Progenitor cell of endocrine pancreas (in vitro differentiated cells): ENCODE measurements around the gene UBC. TPM values are rescaled to one million over a fixed set of nuclear protein-coding genes. Genes with fewer than 3 reads are reported as not detected.

Experiments
- DNase-seq: peaks from one replicate; pipeline ENCODE4 v3.0.0; 2021; ENCODE audit warnings: low spot score; ENCODE audit not compliant: unreplicated experiment
- H3K27ac Mint-ChIP-seq: 2 replicates; pipeline ENCODE4 v1.8.0; 2021; ENCODE audit warnings: mild to moderate bottlenecking, moderate library complexity, mixed read lengths
- H3K27me3 Mint-ChIP-seq: 2 replicates; pipeline ENCODE4 v1.8.0; 2021; ENCODE audit warnings: mixed read lengths
- H3K36me3 Mint-ChIP-seq: 2 replicates; pipeline ENCODE4 v1.8.0; 2022; ENCODE audit warnings: mixed read lengths; ENCODE audit not compliant: insufficient read depth
- H3K4me1 Mint-ChIP-seq: 2 replicates; pipeline ENCODE4 v1.8.0; 2021; ENCODE audit warnings: low read depth, mixed read lengths
- H3K4me3 Mint-ChIP-seq: 2 replicates; pipeline ENCODE4 v1.8.0; 2021; ENCODE audit warnings: low read depth, mild to moderate bottlenecking, moderate library complexity, mixed read lengths
- H3K9me3 Mint-ChIP-seq: 2 replicates; pipeline ENCODE4 v1.8.0; 2021; ENCODE audit warnings: low read depth, mixed read lengths
- CTCF ChIP-seq: fragments of 200-600 bp; sonication (generic); IDR thresholded peaks from one replicate; pipeline ENCODE4 v1.5.0; 2021; ENCODE audit warnings: antibody characterized with exemption, mild to moderate bottlenecking; ENCODE audit not compliant: unreplicated experiment
- total RNA-seq: library from RNA; stranded (reverse); gene quantifications from 2 replicates; pipeline ENCODE4 v1.2.1, GENCODE V29; 2021

UBC gene
- total RNA-seq, 1 donor from 2014 or later, result 645 TPM

- H3K36me3 Mint-ChIP-seq, result no peaks in the 10 kb centered on the region
- no peak for TF ChIP-seq CTCF
- peaks cover 3% of the 10 kb centered on the region for H3K4me1 Mint-ChIP-seq
- peaks cover 20% of the 10 kb centered on the region for H3K27me3 Mint-ChIP-seq
- no peaks in the 10 kb centered on the region for H3K9me3 Mint-ChIP-seq
- no peak overlapping the region for H3K4me3 Mint-ChIP-seq
- DNase-seq, result no peak
- no peak overlapping the region for H3K27ac Mint-ChIP-seq
Measured at GRCh38 chr12:124869059-124869665, 45.3 kb downstream of the UBC start.

GRCh38 chr12:124868252-124869058, 46.0 kb downstream of the UBC start:
- peaks cover 20% of the 10 kb centered on the region for H3K27me3 Mint-ChIP-seq
- no peak overlapping the region for H3K27ac Mint-ChIP-seq
- TF ChIP-seq CTCF, result no peak
- H3K36me3 Mint-ChIP-seq, result no peaks in the 10 kb centered on the region
- no peaks in the 10 kb centered on the region for H3K9me3 Mint-ChIP-seq
- no peak overlapping the region for H3K4me3 Mint-ChIP-seq
- peaks cover 4% of the 10 kb centered on the region for H3K4me1 Mint-ChIP-seq
- no peak for DNase-seq

- Mint-ChIP-seq H3K4me3 (no peak overlapping the region), H3K27ac (no peak overlapping the region), H3K9me3 (no peaks in the 10 kb centered on the region), H3K4me1 (peaks cover 5% of the 10 kb centered on the region), H3K27me3 (peaks cover 26% of the 10 kb centered on the region), H3K36me3 (no peaks in the 10 kb centered on the region)
- DNase-seq, result no peak
- no peak for TF ChIP-seq CTCF
Measured at GRCh38 chr12:124867401-124867930, 47.0 kb downstream of the UBC start.

- no peak for TF ChIP-seq CTCF
- no peaks in the 10 kb centered on the region for H3K9me3 Mint-ChIP-seq
- no peak for DNase-seq
- H3K27ac Mint-ChIP-seq, result peak overlapping the region; percentile 16
- H3K27me3 Mint-ChIP-seq, result peaks cover 30% of the 10 kb centered on the region
- H3K4me1 Mint-ChIP-seq, result peaks cover 4% of the 10 kb centered on the region
- no peaks in the 10 kb centered on the region for H3K36me3 Mint-ChIP-seq
- no peak overlapping the region for H3K4me3 Mint-ChIP-seq
Measured at GRCh38 chr12:124866883-124867400, 47.5 kb downstream of the UBC start.

GRCh38 chr12:124866195-124866882, 48.1 kb downstream of the UBC start:
- H3K4me1 Mint-ChIP-seq, result peaks cover 3% of the 10 kb centered on the region
- no peak for DNase-seq
- no peak overlapping the region for H3K27ac Mint-ChIP-seq
- H3K36me3 Mint-ChIP-seq, result no peaks in the 10 kb centered on the region
- no peaks in the 10 kb centered on the region for H3K9me3 Mint-ChIP-seq
- TF ChIP-seq CTCF, result no peak
- H3K27me3 Mint-ChIP-seq, result peaks cover 34% of the 10 kb centered on the region
- H3K4me3 Mint-ChIP-seq, result peak overlapping the region; percentile 39
